ENCODE data around the gene SCML1.

- no peak for TF ChIP-seq TAF1 (IDR thresholded peaks at IDR 0.05; ENCODE audit: low read depth)
- no peak for TF ChIP-seq CTCF (IDR thresholded peaks at IDR 0.05; ENCODE audit: poor library complexity, severe bottlenecking)
- no peak for TF ChIP-seq POLR2AphosphoS5 (IDR thresholded peaks at IDR 0.05)
These were observed 857 bp downstream of the SCML1 start for GRCh38 chrX:17737986-17738713.

All from neural cell (in vitro differentiated cells).